CD4-positive, alpha-beta T cell treated with Interleukin-1 beta for 1 hour (primary cell): ENCODE measurements around the gene CCDC63.
A peak's percentile ranks its signal among the peaks of the same experiment; 100 is the strongest.

Experiments used
- DNase-seq, 2 donors: peaks; one replicate each; pipeline ENCODE4 v3.0.0-alpha.2; 2020 to 2022

CCDC63 gene

DNA sequence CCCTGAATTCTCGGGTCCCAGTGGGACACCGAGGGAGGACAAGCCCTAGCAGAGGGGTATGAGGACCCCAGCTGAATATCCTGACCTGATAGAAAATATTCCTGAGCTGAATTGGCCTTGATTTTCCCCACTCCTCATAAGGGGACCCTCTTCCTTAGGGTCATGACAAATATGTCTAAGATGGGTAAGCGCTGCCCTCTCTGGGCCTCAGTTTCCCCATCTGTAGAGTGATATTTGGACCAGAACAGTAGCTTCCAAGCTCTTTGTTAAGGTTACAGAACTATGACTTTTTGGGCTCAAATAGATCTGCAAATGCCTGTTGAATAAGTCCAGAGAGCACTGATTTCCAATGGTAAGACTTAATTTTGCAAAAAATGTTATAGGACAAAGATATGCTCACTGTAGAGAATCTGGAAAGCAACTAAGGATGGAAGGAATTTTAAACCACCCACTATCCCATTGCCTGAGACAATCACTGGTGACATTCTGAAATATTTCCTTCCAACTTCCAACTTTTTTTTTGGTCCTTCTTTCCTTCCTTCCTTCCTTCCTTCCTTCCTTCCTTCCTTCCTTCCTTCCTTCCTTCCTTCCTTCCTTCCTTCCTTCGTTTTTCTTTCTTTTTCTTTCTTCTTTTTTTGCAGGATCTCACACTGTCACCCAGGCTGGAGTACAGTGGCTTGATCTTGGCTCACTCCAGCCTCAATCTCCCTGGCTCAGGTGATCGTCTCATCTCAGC, 41.6 kb downstream of the CCDC63 start:
- DNase-seq: no peak

DNA sequence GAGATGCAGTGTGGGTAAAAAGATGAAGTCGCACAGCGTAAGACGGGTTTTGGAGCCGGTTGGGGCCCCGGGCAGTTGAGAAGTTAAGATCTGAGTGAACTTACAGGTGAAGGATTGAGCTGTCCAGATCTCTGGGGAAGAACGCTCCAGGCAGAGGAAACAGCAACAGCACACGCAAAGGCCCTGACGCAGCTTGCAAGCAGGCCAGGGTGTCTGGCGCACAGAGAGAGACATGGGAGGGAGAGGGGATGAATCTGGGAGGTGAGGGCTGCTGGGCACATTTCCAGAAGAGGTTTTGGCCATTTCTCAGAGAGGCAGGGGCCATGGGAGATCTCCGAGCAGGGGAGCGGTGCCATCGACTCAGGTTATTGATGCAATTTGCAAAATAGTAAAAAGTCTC, 42.6 kb downstream of the CCDC63 start:
- no peak for DNase-seq

DNA sequence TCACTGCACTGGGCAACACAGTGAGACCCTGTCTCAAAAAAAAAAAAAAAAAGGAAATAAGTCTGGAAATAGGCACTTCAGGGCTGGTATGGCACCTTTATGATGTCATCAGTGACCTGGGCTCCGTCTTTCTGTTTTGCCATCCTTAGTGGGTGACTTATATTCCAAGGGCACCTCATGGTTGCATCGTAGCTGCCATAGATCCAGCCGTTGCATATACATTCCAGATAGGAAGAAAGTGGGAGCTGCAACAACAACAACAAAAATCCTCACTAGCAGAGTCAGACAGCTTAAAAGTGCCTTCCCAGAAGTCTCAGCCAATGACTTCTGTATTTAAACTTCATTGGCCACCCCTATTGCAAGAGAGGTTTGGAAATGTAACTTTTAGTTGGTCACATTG, 47.2 kb downstream of the CCDC63 start:
- DNase-seq: no peak

DNA sequence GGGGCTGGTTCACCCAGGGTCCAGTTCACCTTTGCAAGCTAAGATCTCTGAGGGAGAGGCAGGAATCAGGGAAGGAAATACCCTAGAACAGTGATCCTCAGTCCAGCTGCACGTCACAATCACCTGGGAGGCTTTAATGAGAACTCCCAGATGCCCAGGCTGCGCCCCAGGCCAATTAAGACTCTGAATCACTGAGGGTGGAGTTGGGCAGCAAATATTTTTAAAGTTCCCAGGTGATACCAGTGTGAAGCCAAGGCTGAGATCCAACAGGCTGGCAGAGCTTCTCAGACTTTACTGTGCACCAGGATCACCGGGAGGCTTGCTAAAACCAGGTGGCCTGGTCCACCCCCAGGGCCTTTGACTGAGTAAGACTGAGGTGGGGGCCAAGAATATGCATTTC, 49.8 kb downstream of the CCDC63 start:
- DNase-seq: no peak

DNA sequence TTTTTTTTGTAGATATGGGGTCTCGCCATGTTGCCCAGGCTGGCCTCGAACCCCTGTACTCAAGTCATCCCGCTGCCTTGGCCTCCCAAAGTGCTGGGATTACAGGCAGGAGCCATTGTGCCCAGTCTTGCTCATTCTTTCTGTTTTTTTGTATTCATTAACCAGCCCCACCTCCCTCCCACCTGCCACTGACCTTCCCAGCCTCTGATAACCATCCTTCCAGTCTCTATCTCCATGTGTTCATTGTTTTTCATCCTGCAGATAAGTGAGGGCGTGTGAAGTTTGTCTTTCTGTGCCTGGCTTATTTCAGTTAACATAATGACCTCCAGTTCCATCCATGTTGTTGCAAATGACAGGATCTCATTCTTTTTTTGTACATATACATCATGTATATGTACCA, 54.6 kb downstream of the CCDC63 start:
- no peak for DNase-seq

DNA sequence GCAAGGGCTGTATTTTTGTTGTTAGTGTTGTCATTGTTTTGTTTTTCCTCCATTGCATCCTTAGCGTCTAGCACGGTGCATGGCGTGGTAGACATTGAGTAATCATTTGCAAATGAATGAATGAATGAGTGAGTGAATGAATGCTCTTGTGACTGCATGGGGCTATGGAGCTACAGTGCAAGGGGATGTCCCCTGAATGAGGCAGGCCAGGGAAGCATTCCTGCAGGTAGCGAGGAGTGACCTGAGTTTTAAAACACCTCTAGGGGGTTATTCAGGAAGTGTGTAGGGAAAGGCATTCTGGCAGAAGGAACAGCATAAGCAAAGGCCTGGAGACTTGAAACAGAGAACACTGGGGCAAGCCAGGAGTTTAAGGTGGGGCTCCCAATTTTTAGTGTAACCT, 56.7 kb downstream of the CCDC63 start:
- no peak for DNase-seq

DNA sequence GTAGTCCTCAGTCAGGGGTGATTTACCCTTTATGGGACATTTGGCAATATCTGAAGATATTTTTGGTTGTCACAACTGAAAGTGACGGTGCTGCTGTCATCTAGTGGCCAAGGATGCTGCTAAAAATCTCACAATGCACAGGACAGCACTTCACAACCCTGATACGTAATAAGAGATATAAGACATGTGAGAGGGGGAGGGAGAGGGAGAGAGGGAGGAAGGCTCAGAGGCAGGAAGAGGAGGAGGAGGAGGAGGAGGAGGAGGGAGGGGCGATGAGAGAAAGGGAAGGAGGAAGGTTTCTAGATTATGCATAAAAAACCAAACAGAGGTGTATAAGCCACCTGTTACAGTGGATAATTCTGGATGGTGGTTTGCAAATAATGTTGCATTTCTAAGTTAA, 59.3 kb downstream of the CCDC63 start:
- no peak for DNase-seq

DNA sequence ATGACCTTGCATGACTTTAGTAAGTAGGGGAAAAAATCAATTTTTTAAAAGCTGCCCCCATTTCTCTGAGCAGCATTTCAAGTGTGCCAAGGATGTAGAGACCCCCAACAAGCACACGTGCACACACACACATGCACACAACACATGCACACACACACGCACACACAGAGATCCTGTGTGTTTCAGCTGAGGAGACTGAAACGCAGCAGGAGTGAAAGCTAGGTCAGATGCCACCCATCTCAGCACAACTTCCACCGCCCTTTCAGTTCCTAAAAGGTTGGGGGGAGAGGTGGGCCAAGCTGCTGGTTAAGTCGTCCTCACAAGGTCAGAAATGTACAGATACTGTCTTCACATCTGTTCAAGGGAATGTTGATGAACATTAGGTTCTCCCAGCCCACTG, 59.7 kb downstream of the CCDC63 start:
- no peak for DNase-seq

DNA sequence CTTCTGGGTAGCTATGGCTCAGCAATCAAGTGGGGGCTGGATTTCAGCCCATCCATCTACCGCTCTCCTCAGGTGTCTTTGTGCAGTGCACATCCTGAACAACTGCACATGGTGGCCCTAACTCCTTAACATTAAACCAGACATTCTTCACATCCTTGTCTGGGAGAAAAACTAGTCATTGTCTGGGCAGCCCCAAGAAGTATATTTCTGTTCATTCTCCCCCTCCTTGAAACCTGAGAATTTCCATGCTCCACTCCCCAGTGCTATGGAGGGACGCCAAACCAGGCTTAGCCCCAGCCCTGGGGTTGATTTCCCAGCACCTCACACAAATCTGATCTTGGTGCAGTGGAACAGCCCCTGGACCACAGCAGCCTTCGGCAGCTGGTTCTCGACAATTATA, 60.2 kb downstream of the CCDC63 start:
- DNase-seq: no peak

DNA sequence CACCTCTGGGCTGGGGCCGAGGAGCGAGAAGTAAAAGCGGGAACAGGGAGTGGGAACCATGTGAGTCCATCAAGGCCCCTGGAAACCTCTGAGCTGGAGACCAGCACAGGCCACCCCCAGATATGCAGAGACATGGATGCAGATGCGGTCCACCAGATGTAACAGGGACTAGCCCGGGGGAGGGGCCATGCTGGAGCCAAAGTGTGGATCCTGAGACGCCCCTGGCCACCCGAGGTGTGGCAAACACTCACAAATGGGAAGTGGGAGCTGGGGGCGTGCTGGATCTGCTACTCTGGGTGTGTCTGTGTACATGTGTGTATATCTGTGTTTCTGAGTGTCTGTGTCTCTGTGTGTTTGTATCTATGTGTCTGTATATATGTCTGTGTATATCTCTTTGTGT, 60.8 kb downstream of the CCDC63 start:
- DNase-seq: no peak

DNA sequence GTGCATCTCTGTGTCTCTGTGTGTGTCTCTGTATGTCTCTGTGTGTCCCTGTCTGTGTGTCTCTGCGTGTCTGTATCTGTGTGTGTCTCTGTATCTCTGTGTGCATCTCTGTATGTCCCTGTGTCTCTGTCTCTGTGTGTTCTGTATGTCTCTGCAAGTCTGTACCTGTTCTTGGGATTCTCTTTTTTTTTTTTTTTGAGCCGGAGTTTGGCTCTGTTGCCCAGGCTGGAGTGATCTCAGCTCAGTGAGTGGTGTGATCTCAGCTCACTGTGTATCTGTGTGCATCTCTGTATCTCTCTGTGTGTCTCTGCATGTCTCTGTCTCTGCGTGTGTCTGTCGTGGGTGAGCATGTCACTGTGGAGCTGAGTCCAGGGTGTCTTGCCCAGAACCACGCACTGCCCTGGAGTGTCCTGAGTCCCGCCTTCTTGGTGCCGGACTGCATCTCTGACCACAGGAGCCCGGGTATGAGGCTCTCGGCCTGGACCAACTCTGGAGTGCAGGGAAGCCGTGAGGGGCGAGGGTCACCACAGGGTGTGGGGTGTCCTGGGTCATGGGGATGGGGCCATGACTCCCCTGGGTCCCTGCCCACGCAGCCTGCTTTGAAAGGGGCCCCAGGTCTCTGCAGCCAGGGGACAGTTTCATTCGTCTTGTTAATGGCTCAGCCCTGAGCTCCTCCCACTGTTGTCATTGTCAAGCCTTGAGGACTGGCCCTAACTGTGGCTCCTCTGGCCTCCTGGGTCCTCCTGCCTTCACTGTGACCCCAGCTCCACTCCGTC, 61.8 kb downstream of the CCDC63 start:
- no peak for DNase-seq

DNA sequence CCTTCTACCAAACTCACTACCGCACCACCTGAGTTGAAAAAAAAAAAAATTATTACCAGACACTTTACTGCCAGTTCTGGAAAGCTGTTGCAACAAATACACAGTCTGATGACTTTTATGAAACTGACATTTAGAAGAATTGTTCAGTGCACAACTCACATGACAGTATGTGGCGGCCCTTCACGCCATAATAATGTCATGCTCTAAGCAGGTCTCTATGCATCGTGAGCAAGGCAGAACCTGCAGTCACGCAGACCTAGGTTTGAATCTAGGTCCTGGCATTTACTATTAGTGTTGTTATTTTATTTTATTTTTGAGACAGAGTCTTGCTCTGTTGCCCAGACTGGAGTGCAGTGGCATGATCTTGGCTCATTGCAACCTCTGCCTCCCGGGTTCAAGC, 65.5 kb downstream of the CCDC63 start:
- no peak for DNase-seq

DNA sequence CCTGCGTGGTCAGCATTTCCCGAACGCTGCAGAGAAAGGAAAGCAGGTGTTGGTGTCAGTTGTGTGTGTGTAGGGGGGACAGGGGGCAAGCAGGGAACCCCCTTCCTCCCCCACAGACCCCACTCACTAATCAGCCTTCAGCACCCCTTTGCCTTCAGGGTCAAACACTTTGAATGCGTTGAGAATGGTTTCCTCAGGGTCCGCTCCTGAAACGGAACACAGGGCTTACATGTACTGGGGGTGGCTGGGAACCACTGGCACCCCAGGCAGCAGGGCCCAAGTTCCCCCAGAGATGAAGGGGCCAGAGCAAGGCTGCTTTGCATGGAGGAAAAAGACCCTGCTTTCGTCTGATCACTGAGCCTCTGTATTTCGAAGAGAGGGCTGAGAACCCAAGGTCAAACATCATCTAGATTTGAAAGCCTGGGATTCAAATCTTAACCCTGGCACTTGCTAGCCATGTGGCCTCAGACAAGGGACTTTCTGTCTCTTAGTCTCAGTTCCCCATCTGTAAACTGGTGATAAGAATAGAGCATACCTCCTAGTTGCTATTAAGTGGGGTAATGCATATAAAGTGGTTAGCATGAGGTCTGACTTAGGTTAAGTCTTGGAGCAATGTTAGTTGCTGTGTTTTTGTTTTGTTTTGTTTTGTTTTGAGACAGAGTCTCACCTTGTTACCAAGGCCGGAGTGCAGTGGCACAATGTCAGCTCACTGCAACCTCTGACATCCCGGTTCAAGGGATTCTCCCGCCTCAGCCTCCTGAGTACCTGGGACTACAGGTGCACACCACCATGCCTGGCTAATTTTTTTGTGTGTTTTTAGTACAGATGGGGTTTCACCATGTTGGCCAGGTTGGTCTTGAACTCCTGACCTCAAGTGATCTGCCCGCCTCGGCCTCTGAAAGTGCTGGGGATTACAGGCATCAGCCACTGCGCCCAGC, 66.6 kb downstream of the CCDC63 start:
- peak in 1 of 2 donors; percentile 17 for DNase-seq

DNA sequence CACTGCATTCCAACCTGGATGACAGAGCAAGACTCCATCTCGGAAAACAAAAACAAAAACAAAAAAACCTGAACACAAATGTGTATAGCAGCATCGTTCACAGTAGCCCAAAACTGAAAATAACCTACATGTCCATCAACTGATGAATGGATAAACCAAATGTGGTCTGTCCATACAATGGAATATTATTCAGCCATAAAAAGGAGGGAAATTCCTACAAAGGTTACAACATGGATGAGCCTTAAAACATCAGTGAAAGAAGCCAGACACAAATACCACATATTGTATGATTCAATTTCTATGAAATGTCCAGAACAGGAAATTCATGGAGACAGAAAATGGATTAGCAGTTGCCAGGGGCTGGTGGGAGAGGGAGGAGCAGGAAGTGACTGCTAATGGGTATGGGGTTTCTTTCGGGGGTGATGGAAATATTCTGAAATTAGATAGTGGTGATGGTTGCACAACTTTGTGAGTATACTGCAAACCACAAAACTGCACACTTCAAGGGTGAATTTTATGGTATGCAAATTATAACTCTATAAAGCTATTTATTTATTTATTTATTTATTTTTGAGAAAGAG, 69.6 kb downstream of the CCDC63 start:
- no peak for DNase-seq

DNA sequence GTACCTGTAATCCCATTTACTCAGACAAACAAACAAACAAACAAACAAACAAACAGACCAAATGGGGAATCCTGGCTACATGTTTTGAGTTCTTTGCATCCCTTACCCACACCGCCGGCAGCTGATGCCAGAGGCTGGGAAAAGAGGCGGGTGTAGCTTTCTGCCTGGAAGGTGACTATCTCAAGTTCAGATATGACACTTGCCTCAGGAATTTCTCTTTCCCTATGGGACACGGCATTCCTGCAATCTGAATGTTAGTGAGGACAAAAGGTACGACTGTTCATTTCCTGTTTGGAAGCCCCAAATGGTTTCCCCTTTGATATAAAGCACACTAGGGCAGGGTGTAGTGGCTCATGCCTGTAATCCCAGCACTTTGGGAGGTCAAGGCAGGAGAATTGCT, 70.7 kb downstream of the CCDC63 start:
- no peak for DNase-seq

DNA sequence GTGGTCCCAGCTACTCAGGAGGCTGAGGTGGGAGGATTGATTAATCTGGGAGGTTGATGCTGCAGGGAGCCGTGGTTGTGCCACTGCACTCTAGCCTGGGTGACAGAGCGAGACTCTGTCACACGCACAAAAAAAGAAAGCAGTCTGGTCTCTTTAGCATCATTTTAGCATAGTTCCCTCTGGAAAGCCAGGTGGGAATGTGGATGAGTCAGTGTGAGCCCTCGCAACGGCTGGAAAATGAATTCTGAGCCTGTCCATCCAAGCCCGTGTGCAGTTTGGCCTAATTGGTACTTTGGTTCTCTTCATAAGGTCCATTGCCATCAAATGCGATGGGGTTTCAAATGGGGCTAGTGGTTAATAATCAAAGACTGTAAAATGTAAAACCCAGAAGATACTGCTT, 71.2 kb downstream of the CCDC63 start:
- DNase-seq: no peak

DNA sequence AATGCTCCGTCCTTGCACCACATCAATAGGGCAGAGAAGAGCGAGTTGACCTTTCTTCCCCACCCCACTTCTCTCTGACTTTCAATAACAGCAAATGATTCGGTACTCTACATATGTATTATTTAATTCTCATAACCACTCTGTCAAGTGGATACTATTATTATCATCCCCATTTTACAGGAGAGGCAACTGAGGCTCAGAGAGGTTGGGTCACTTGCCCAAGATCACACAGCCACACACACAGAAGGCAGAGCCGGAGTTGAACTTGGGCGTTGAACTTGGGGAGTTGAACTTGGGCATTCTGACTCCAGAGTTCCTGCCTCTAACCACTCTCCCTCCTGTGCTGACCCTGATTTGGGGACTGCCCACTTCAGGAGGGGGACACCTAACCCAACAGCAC, 72.9 kb downstream of the CCDC63 start:
- DNase-seq: no peak

DNA sequence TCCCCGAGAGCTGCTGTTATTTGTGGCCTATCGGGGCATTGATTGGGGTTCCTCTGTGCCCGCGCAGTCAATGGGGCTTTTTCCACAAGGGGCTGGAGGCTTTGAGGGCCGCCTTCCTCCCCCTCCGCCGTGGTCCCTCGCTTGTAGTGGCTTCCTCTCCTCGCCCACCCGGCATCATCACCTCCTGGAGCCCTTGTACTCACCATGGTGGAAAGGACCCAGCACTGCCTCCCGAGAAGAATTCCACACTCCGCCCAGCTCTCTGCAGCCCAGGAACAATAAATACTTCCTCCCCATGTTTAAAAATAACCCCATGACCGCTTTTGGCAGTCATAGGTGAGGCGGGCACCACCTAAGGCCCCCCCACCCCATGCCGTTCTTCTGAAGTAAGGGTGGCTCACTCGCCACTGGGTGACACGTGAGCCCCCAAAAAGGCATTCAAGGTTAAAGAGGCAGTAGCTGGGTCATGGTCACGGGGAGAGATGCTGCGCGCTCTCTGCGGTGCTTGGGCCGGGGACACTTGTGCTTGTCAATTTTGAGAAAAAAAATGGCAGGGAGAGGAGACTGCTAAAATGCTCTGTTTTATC, 73.6 kb downstream of the CCDC63 start, which contains the start of gene MYL2:
Gene MYL2, minus strand, starts transcription at position 256 of the 587 bp plus-strand sequence. Its CDS starts 50 bp downstream, at position 206.
- no peak for DNase-seq

DNA sequence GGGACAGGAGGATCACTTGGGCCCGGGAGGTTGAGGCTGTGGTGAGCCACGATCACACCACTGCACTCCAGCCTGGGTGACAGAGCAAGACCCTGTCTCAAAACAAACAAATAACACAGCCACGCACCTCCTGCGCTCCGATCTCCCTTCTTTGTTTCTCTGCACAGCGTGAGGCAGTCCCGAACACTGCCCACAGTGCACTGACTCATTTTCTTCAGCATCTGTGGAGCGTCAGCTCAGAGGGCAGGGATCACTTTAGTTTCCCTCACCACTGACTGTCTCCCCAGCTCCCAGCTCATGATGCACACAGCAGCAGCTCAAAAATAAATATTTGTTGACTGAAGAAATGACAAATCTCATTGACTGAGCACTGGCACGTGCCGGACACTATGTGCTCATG, 74.5 kb downstream of the CCDC63 start:
- DNase-seq: no peak

DNA sequence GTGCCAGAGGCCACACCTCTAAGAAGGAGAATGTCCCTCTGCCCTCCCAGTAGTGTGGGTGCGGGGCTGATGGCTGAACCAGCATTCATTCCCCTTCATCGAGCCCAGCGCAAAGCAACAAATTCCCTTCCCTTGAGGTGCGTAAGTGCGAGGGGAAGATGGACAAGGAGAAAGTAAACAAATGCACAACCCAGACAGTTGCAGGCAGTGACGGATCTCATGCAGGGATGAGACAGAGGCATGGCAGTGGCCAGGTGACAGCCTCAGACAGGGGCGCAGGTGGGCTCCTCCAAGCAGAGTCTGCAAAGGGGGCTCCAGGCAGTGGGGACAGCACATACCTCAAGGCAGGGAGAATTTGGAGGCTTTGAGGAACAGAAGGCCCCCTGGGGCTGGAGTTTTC, 75.9 kb downstream of the CCDC63 start:
- no peak for DNase-seq

DNA sequence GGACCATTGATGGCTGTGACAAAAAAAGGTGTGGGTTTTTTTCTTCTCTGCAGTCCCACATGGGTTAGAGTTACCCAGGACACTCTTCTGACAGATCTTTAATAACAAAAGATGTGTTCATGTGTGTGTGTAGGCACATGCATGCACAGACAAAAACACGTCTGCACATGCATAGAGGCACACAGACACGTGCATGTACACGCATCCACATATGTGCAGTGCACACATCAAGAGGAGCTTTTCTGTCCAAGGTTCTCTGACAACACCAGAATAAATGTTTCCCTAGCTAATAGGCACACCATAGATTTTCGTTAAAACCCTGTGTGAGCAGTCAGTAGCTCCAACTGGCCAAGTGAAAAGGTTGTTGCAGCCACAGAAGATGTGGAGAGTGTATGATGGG, 76.4 kb downstream of the CCDC63 start:
- no peak for DNase-seq

DNA sequence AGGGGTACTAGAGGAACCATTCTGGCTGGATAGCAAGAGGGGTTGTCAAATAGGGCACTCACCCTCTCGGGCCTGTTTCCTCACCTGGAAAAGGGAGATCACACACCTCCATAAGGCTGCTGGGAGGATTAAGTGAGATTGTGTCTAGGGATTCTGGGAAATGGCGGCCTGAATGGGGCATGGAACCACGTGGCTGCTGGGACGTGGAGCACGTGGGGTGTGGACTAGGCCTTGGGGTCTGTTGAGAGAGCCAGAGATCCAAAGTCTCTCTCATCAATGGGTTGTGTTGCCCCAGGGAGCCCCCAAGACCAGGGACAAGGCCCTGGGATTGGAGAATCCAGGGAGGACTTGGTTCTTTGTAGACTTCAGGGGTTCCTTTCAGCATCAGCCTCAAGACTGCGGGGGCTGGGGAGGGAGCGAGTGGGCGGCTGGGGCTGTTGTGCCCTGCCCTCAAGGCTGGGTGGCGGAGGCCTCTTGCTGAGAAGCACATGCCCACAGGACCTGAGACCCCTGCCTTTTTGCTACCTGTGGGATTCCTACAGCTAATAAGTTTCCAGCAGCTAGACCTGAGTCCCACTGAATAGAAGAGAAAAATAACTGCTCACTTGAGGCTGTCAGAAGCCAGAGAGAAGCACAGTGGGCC, 77.0 kb downstream of the CCDC63 start:
- no peak for DNase-seq
